HPDE6-E6E7 (cell line): Measurements from ENCODE around the gene DUSP10.

ENCODE experiments used
- DNase-seq: peaks from one replicate; pipeline ENCODE4 v3.0.0; 2011; ENCODE audit warnings: missing footprints; ENCODE audit errors: extremely low spot score

DUSP10 gene

GRCh38 chr1:221714227-221715152 is 27.4 kb downstream of the DUSP10 start:
- DNase-seq: no peak

GRCh38 chr1:221712776-221713431 is 29.0 kb downstream of the DUSP10 start:
- DNase-seq: no peak

GRCh38 chr1:221712198-221712684 is 29.6 kb downstream of the DUSP10 start:
- DNase-seq: no peak

GRCh38 chr1:221711656-221712055 is 30.2 kb downstream of the DUSP10 start:
- no peak for DNase-seq

- no peak for DNase-seq
These were observed 30.8 kb downstream of the DUSP10 start for GRCh38 chr1:221711063-221711577.

- no peak for DNase-seq
These were observed 32.0 kb downstream of the DUSP10 start for GRCh38 chr1:221709854-221710253.

- DNase-seq: no peak
These were observed 32.9 kb downstream of the DUSP10 start for GRCh38 chr1:221708987-221709386.

GRCh38 chr1:221708076-221708571 is 33.8 kb downstream of the DUSP10 start:
- no peak for DNase-seq

- no peak for DNase-seq
These were observed 34.9 kb downstream of the DUSP10 start for GRCh38 chr1:221706876-221707582.

GRCh38 chr1:221706191-221706590 is 35.7 kb downstream of the DUSP10 start:
- DNase-seq: no peak

GRCh38 chr1:221704306-221704705 is 37.6 kb downstream of the DUSP10 start:
- DNase-seq: no peak

GRCh38 chr1:221701570-221702186 is 40.2 kb downstream of the DUSP10 start:
- no peak for DNase-seq

- DNase-seq: no peak
These were observed 40.9 kb downstream of the DUSP10 start for GRCh38 chr1:221700948-221701347.

GRCh38 chr1:221700536-221700935 is 41.4 kb downstream of the DUSP10 start:
- no peak for DNase-seq

GRCh38 chr1:221699978-221700519 is 41.8 kb downstream of the DUSP10 start:
- no peak for DNase-seq

GRCh38 chr1:221699577-221699976 is 42.3 kb downstream of the DUSP10 start:
- DNase-seq: no peak

- DNase-seq: no peak
These were observed 43.1 kb downstream of the DUSP10 start for GRCh38 chr1:221698579-221699349.

GRCh38 chr1:221697923-221698425 is 43.9 kb downstream of the DUSP10 start:
- no peak for DNase-seq

- no peak for DNase-seq
These were observed 45.0 kb downstream of the DUSP10 start for GRCh38 chr1:221696718-221697461.
